ENCODE results near the gene SMIM44. TPM values are rescaled to one million over a fixed set of nuclear protein-coding genes. Genes with fewer than 3 reads are reported as not detected.

Gene SMIM44
- total and polyA plus RNA-seq, 9 of the 15 experiments (the other 6 are each of a cell fraction or from before 2014, with no cell fraction given): not detected

GRCh38 chr19:3493651-3494050 is 10.4 kb upstream of the SMIM44 start:
- peaks cover 19% of the 10 kb centered on the region for H3K79me2 ChIP-seq (ENCODE audit: control insufficient read depth, insufficient read depth, low read length)
- intact Hi-C loops (cut with micrococcal nuclease) (no loop called here), in situ Hi-C loops (cut with MboI) (no loop called here)
- no peak overlapping the region for H2AFZ ChIP-seq (ENCODE audit: low read depth, low read length)
- CTCF ChIA-PET (ENCODE audit: low intra/inter-chr PET ratio): no interaction called here
- H3K36me3 ChIP-seq (ENCODE audit: control insufficient read depth, insufficient read depth, low read length): peaks cover 74% of the 10 kb centered on the region
- H3K4me3 ChIP-seq: no peak overlapping the region
- BruUV-seq (replicated peaks): no TSS peak
- no peak overlapping the region for H3K9ac ChIP-seq (ENCODE audit: insufficient read depth in 1 of 2, low read depth in 2 of 2, low read length in 2 of 2)
- no peak for FAIRE-seq
- no peak for ATAC-seq
- peaks cover 0 to 32% of the 10 kb centered on the region in 2 experiments; a peak in 3 of 5 replicates for H3K4me1 ChIP-seq (replicated peaks in 1 of 2; ENCODE audit: control insufficient read depth in 2 of 2, insufficient read depth in 2 of 2, low read length in 2 of 2)
- TF ChIP-seq ARID3B (CRISPR knock-in tag; IDR thresholded peaks at IDR 0.05; ENCODE audit: borderline replicate concordance) (no peak), ZNF232 (CRISPR knock-in tag; IDR thresholded peaks at IDR 0.05) (no peak), CREM (IDR thresholded peaks at IDR 0.05; ENCODE audit: low read depth) (no peak), E2F5 (CRISPR knock-in tag; IDR thresholded peaks at IDR 0.05) (no peak), MTF1 (CRISPR knock-in tag; IDR thresholded peaks at IDR 0.05; ENCODE audit: borderline replicate concordance) (no peak), TOE1 (IDR thresholded peaks at IDR 0.05; ENCODE audit: borderline replicate concordance) (no peak), TOE1 (CRISPR knock-in tag; IDR thresholded peaks at IDR 0.05; ENCODE audit: borderline replicate concordance, low read depth) (no peak), ZNF431 (CRISPR knock-in tag; IDR thresholded peaks at IDR 0.05) (no peak), HNRNPK (IDR thresholded peaks at IDR 0.05; ENCODE audit: low read depth, low read length, poor library complexity, severe bottlenecking) (no peak), ZNF512 (tag; IDR thresholded peaks at IDR 0.05) (no peak), ARID3A (IDR thresholded peaks at IDR 0.05; ENCODE audit: borderline replicate concordance, low read depth, low read length) (no peak), ZNF785 (CRISPR knock-in tag; IDR thresholded peaks at IDR 0.05) (no peak), ZNF217 (CRISPR knock-in tag; IDR thresholded peaks at IDR 0.05) (no peak), E2F3 (CRISPR knock-in tag; IDR thresholded peaks at IDR 0.05) (no peak)
- no peaks in the 10 kb centered on the region for H3K9me1 ChIP-seq (ENCODE audit: control insufficient read depth, insufficient read depth, low read length)
- no peaks in the 10 kb centered on the region for H3K27me3 ChIP-seq (ENCODE audit: control insufficient read depth in 2 of 2, insufficient read depth in 2 of 2, low read length in 2 of 2)
- no peak overlapping the region for H3K4me2 ChIP-seq (ENCODE audit: insufficient read depth, low read length)
- H4K20me1 ChIP-seq (replicated peaks; ENCODE audit: control insufficient read depth, insufficient read depth, low read length): no peaks in the 10 kb centered on the region
- DNase-seq (ENCODE audit: extremely low read depth in 1 of 4, low spot score in 3 of 4): peak in 1 of 4 experiments; percentile 31
- no peaks in the 10 kb centered on the region for H3K9me3 ChIP-seq (replicated peaks; ENCODE audit: control insufficient read depth, insufficient read depth, low read depth, low read length)
- no peak overlapping the region for H3K27ac ChIP-seq (ENCODE audit: extremely low read depth, low read depth, low read length)
- 100% methylated on average over 13 of the region's 14 CpGs for WGBS (ENCODE audit: insufficient coverage, low coverage, missing lambda C conversion rate)
- POLR2A ChIA-PET: no interaction called here

Measured in K562 (cell line).